NOMO-1 treated with DMSO at 0.1 percent for 48 hours (cell line): ENCODE results near the gene TRPV5.

Source experiments
- DNase-seq: peaks from one replicate; lab custom pipeline; 2025; ENCODE audit not compliant: unreplicated experiment; lab: John Stamatoyannopoulos, UW

Gene TRPV5

GRCh38 chr7:142872106-142872675 lies 61.4 kb downstream of the TRPV5 start:
- no peak for DNase-seq

GRCh38 chr7:142871260-142872105 lies 62.1 kb downstream of the TRPV5 start:
- DNase-seq, result no peak

- no peak for DNase-seq
Observed at GRCh38 chr7:142870566-142871259, 62.8 kb downstream of the TRPV5 start.

- DNase-seq, result no peak
Observed at GRCh38 chr7:142870147-142870559, 63.4 kb downstream of the TRPV5 start.

GRCh38 chr7:142869434-142869833 lies 64.1 kb downstream of the TRPV5 start:
- DNase-seq, result no peak

- no peak for DNase-seq
Observed at GRCh38 chr7:142868986-142869415, 64.5 kb downstream of the TRPV5 start.

GRCh38 chr7:142868188-142868985 lies 65.2 kb downstream of the TRPV5 start:
- DNase-seq, result no peak

- DNase-seq, result no peak
Observed at GRCh38 chr7:142867398-142868187, 66.0 kb downstream of the TRPV5 start.

GRCh38 chr7:142867097-142867378 lies 66.5 kb downstream of the TRPV5 start:
- no peak for DNase-seq

- DNase-seq, result no peak
Observed at GRCh38 chr7:142866361-142867096, 67.0 kb downstream of the TRPV5 start.

- DNase-seq, result no peak
Observed at GRCh38 chr7:142865766-142866165, 67.8 kb downstream of the TRPV5 start.

- DNase-seq, result no peak
Observed at GRCh38 chr7:142864980-142865747, 68.4 kb downstream of the TRPV5 start.

- no peak for DNase-seq
Observed at GRCh38 chr7:142863891-142864685, 69.5 kb downstream of the TRPV5 start.

GRCh38 chr7:142862786-142863400 lies 70.7 kb downstream of the TRPV5 start:
- DNase-seq, result no peak

- no peak for DNase-seq
Observed at GRCh38 chr7:142862351-142862750, 71.2 kb downstream of the TRPV5 start.

- DNase-seq, result no peak
Observed at GRCh38 chr7:142860968-142861367, 72.6 kb downstream of the TRPV5 start.

- DNase-seq, result no peak
Observed at GRCh38 chr7:142859829-142860228, 73.7 kb downstream of the TRPV5 start.

- no peak for DNase-seq
Observed at GRCh38 chr7:142859411-142859810, 74.1 kb downstream of the TRPV5 start.
